Measurements from ENCODE around the gene ZNF804B.

- TF ChIP-seq CTCF (conservative IDR thresholded peaks at IDR 0.05; ENCODE audit: low read depth, low read length) (no peak), EZH2 (IDR thresholded peaks at IDR 0.05; ENCODE audit: borderline replicate concordance, low read depth, low read length, poor library complexity, severe bottlenecking) (no peak)
Observed at GRCh38 chr7:89259085-89259484, 499.6 kb downstream of the ZNF804B start.
